Activated naive CD4-positive, alpha-beta T cell treated with Interleukin-2 at 50 U/mL for 16 hours (primary cell): ENCODE measurements around the gene TBC1D1.
A peak's percentile ranks its signal among the peaks of the same experiment; 100 is the strongest.
"Not testable (repeated sequence)": the region's sequence is repeated elsewhere in the genome, so short reads cannot be mapped to it uniquely, and the experiment has no call there.

Experiments
- DNase-seq: peaks from one replicate; pipeline ENCODE4 v3.0.0-alpha.2; 2020

Gene TBC1D1

GRCh38 chr4:37889849-37890800 lies 759 bp upstream of the TBC1D1 start:
- peak; percentile 26 for DNase-seq

GRCh38 chr4:37891260-37892159 lies 626 bp downstream of the TBC1D1 start:
- peak; percentile 59 for DNase-seq

GRCh38 chr4:37892641-37893040 lies 1.8 kb downstream of the TBC1D1 start:
- DNase-seq, result peak; percentile 62

- DNase-seq, result no peak
These were observed 2.3 kb downstream of the TBC1D1 start for GRCh38 chr4:37893164-37893563.

- DNase-seq, result no peak
These were observed 4.4 kb downstream of the TBC1D1 start for GRCh38 chr4:37895271-37895670.

- DNase-seq, result no peak
These were observed 5.4 kb downstream of the TBC1D1 start for GRCh38 chr4:37896206-37896860.

- no peak for DNase-seq
These were observed 11.3 kb downstream of the TBC1D1 start for GRCh38 chr4:37902212-37902611.

GRCh38 chr4:37902738-37903693 lies 12.1 kb downstream of the TBC1D1 start:
- DNase-seq, result no peak

- no peak for DNase-seq
These were observed 13.0 kb downstream of the TBC1D1 start for GRCh38 chr4:37903901-37904300.

GRCh38 chr4:37904824-37905223 lies 13.9 kb downstream of the TBC1D1 start:
- no peak for DNase-seq

GRCh38 chr4:37905533-37906169 lies 14.8 kb downstream of the TBC1D1 start:
- no peak for DNase-seq

GRCh38 chr4:37908488-37909331 lies 17.8 kb downstream of the TBC1D1 start:
- DNase-seq, result no peak

GRCh38 chr4:37909332-37910090 lies 18.6 kb downstream of the TBC1D1 start:
- no peak for DNase-seq

- no peak for DNase-seq
These were observed 19.2 kb downstream of the TBC1D1 start for GRCh38 chr4:37910091-37910486.

GRCh38 chr4:37914539-37914938 lies 23.7 kb downstream of the TBC1D1 start:
- DNase-seq, result no peak

GRCh38 chr4:37917388-37917787 lies 26.5 kb downstream of the TBC1D1 start:
- DNase-seq, result no peak

GRCh38 chr4:37918653-37919052 lies 27.8 kb downstream of the TBC1D1 start:
- no peak for DNase-seq

- no peak for DNase-seq
These were observed 31.4 kb downstream of the TBC1D1 start for GRCh38 chr4:37922328-37922727.

- not testable (repeated sequence) for DNase-seq
These were observed 32.2 kb downstream of the TBC1D1 start for GRCh38 chr4:37923089-37923488.

GRCh38 chr4:37924946-37925345 lies 34.1 kb downstream of the TBC1D1 start:
- DNase-seq, result no peak
